Measurements from ENCODE around the gene ABR.

DNA sequence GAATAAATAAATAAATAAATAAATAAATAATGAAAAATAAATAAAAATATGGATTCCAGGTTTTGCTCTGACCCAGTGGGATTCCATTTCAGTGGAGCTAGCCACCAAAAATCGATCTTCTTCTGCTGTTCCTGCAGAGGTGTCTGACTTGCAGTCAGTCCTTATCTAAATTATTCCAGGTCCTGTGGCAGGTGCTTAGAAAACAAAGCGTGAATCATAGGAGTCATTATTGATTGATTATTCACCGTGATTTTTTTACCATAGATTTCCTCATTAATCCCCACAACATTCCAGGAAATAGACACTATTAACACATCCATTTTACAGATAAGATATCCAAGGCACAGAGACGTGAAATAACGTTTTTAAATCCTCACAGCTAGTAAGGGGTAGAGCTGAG is 31.5 kb upstream of the ABR start:
- TF ChIP-seq, protein P1, sequence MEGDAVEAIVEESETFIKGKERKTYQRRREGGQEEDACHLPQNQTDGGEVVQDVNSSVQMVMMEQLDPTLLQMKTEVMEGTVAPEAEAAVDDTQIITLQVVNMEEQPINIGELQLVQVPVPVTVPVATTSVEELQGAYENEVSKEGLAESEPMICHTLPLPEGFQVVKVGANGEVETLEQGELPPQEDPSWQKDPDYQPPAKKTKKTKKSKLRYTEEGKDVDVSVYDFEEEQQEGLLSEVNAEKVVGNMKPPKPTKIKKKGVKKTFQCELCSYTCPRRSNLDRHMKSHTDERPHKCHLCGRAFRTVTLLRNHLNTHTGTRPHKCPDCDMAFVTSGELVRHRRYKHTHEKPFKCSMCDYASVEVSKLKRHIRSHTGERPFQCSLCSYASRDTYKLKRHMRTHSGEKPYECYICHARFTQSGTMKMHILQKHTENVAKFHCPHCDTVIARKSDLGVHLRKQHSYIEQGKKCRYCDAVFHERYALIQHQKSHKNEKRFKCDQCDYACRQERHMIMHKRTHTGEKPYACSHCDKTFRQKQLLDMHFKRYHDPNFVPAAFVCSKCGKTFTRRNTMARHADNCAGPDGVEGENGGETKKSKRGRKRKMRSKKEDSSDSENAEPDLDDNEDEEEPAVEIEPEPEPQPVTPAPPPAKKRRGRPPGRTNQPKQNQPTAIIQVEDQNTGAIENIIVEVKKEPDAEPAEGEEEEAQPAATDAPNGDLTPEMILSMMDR (IDR thresholded peaks at IDR 0.05; ENCODE audit: low read length): no peak
- TF ChIP-seq EZH2 (optimal IDR thresholded peaks at IDR 0.05; ENCODE audit: low read depth, low read length) (no peak), EZH2phosphoT487 (IDR thresholded peaks at IDR 0.05; ENCODE audit: low read length) (no peak)

Data from MM.1S (cell line).